ENCODE data around the gene TMEM94. TPM values are rescaled to one million over a fixed set of nuclear protein-coding genes. Genes with fewer than 3 reads are reported as not detected.
A peak's percentile ranks its signal among the peaks of the same experiment; 100 is the strongest.

TMEM94 gene
- total and polyA plus RNA-seq, 9 of the 15 experiments (the other 6 are each of a cell fraction or from before 2014, with no cell fraction given) = 0.35 to 48.1 (median 14.4) TPM

DNA sequence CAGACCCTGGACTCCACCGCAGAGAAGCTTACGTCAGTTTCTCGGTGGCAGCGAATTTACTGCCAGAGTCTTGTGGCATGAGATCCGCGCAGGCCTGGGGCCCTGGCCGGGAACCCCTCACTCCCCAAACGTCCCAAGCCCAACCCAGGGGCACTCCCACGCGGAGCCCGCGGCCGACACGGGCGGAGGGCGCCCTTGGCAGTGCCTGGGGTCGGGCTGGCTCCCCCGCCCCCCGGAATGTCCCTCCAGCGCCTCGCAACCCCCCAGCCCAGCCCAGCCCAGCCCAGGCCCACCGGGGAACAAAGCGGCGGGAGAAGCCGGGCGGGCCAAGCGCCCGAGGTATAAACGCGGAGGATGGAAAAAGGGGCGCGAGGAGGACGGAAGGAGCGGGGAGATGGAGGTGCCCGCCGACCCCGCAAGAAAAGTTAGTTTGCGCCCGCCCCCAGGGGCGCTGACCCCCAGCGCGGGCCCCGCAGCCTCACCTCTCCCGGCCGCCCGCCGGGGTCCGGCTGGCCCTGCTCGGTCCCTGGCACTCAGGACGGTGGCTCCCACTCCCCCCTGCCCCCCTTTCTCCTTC is 58.6 kb downstream of the TMEM94 start:
- peak in 2 of 4 experiments; percentile 42 to 43 for DNase-seq (ENCODE audit: extremely low read depth in 1 of 4, low spot score in 3 of 4)
- intact Hi-C loops (cut with micrococcal nuclease) = loop anchor here (1.0 to 5.0 kb wide), 3 partner anchors 72 to 237 kb away; partner anchors contain the start of gene MYO15B
- CTCF ChIA-PET (ENCODE audit: low intra/inter-chr PET ratio) = interaction anchor here (1.1 to 2.2 kb wide), 4 partner anchors 10 to 225 kb away, joined by 3 to 17 read pairs (median 8); partner anchors contain the start of gene LLGL2
- no peak for TF ChIP-seq RBM17 (IDR thresholded peaks at IDR 0.05; ENCODE audit: borderline replicate concordance, low read depth, low read length)
- TF ChIP-seq EZH2 (IDR thresholded peaks at IDR 0.05; ENCODE audit: borderline replicate concordance, low read depth, low read length) = no peak
- TF ChIP-seq ZBTB1 (CRISPR knock-in tag; IDR thresholded peaks at IDR 0.05; ENCODE audit: borderline replicate concordance, low read depth) = 0 out of 2 replicates have a peak, but pooled peaks have one; percentile 7
- no peak for TF ChIP-seq SMARCA4 (IDR thresholded peaks at IDR 0.05)
- TF ChIP-seq ZNF23 (CRISPR knock-in tag; IDR thresholded peaks at IDR 0.05) = no peak
- no peak for TF ChIP-seq WHSC1 (IDR thresholded peaks at IDR 0.05; ENCODE audit: low read length)
- TF ChIP-seq ATF3 (IDR thresholded peaks at IDR 0.05) = no peak
- no peak for TF ChIP-seq ATF3 (CRISPR knock-in tag; conservative IDR thresholded peaks at IDR 0.05)
- TF ChIP-seq, protein P1, sequence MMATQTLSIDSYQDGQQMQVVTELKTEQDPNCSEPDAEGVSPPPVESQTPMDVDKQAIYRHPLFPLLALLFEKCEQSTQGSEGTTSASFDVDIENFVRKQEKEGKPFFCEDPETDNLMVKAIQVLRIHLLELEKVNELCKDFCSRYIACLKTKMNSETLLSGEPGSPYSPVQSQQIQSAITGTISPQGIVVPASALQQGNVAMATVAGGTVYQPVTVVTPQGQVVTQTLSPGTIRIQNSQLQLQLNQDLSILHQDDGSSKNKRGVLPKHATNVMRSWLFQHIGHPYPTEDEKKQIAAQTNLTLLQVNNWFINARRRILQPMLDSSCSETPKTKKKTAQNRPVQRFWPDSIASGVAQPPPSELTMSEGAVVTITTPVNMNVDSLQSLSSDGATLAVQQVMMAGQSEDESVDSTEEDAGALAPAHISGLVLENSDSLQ (IDR thresholded peaks at IDR 0.05) = no peak
- no peak for TF ChIP-seq ERF (CRISPR knock-in tag; IDR thresholded peaks at IDR 0.05)
- TF ChIP-seq, protein P2, sequence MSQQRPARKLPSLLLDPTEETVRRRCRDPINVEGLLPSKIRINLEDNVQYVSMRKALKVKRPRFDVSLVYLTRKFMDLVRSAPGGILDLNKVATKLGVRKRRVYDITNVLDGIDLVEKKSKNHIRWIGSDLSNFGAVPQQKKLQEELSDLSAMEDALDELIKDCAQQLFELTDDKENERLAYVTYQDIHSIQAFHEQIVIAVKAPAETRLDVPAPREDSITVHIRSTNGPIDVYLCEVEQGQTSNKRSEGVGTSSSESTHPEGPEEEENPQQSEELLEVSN (IDR thresholded peaks at IDR 0.05; ENCODE audit: borderline replicate concordance in 1 of 2, extremely low read depth in 1 of 2, insufficient read depth in 1 of 2, insufficient read length in 1 of 2, low read depth in 1 of 2, low read length in 1 of 2, poor library complexity in 1 of 2, severe bottlenecking in 1 of 2) = peak in 1 of 2 experiments; percentile 2
- TF ChIP-seq CHD2 (IDR thresholded peaks at IDR 0.05; ENCODE audit: low read depth, low read length) = no peak
- no peak for TF ChIP-seq ESRRB (CRISPR knock-in tag; IDR thresholded peaks at IDR 0.05; ENCODE audit: borderline replicate concordance)
- TF ChIP-seq TEAD1 (CRISPR knock-in tag; IDR thresholded peaks at IDR 0.05) = peak in 1 of 2 experiments; percentile 60; a peak in 1 of 4 replicates
- no peak for TF ChIP-seq MCM5 (IDR thresholded peaks at IDR 0.05; ENCODE audit: low read depth)
- TF ChIP-seq FOXA1 (IDR thresholded peaks at IDR 0.05; ENCODE audit: borderline replicate concordance) = no peak
- peak; percentile 32; the same call in 1 of the 2 replicates for TF ChIP-seq PHF8 (IDR thresholded peaks at IDR 0.05; ENCODE audit: borderline replicate concordance, low read length)
- no peak for TF ChIP-seq ARHGAP35 (IDR thresholded peaks at IDR 0.05; ENCODE audit: partially characterized antibody)

More for the DNA sequence above, 58.6 kb downstream of the TMEM94 start:
- BruUV-seq (replicated peaks) = no TSS peak
- Histone ChIP-seq H3K4me1 (replicated peaks in 1 of 2; ENCODE audit: control insufficient read depth in 2 of 2, insufficient read depth in 2 of 2, low read length in 2 of 2) (peaks cover 34 to 66% of the 10 kb centered on the region in 2 experiments), H4K20me1 (replicated peaks; ENCODE audit: control insufficient read depth, insufficient read depth, low read length) (peaks cover 15% of the 10 kb centered on the region), H3K4me2 (ENCODE audit: insufficient read depth, low read length) (peak overlapping the region; percentile 87), H3K79me2 (ENCODE audit: control insufficient read depth, insufficient read depth, low read length) (peaks cover 10% of the 10 kb centered on the region), H3K9ac (ENCODE audit: insufficient read depth in 1 of 2, low read depth in 2 of 2, low read length in 2 of 2) (peak overlapping the region; percentile 47 to 86; a peak in 3 of 4 replicates), H3K9me3 (replicated peaks; ENCODE audit: control insufficient read depth, insufficient read depth, low read depth, low read length) (no peaks in the 10 kb centered on the region), H3K4me3 (peak overlapping the region; percentile 91), H3K27ac (ENCODE audit: extremely low read depth, low read depth, low read length) (0 out of 3 replicates have a peak overlapping the region, but pooled peaks have one; percentile 14), H3K36me3 (ENCODE audit: control insufficient read depth, insufficient read depth, low read length) (peaks cover 30% of the 10 kb centered on the region; the same call in 2 of the 3 replicates), H3K9me1 (ENCODE audit: control insufficient read depth, insufficient read depth, low read length) (peaks cover 5% of the 10 kb centered on the region), H2AFZ (ENCODE audit: low read depth, low read length) (peak overlapping the region; percentile 95), H3K27me3 (ENCODE audit: control insufficient read depth in 2 of 2, insufficient read depth in 2 of 2, low read length in 2 of 2) (no peaks in the 10 kb centered on the region)
- FAIRE-seq (no peak), ATAC-seq (peak; percentile 10)
- in situ Hi-C loops (cut with MboI) = no loop called here
- POLR2A ChIA-PET = interaction anchor here (1.1 to 1.3 kb wide), 2 partner anchors 245 to 255 kb away, joined by 3 read pairs; no protein-coding TSS in a partner anchor
- WGBS (ENCODE audit: insufficient coverage, low coverage, missing lambda C conversion rate) = 4% methylated on average over 27 of the region's 50 CpGs
